Parathyroid adenoma (tissue), 2 donors: Measurements from ENCODE around the gene UGT1A9.
"Not testable (repeated sequence)": the region's sequence is repeated elsewhere in the genome, so short reads cannot be mapped to it uniquely, and the experiment has no call there.

Source experiments
- H2AFZ ChIP-seq: fragments of 300-600 bp; sonication (generic); one replicate; pipeline ENCODE4 v1.7.0; 2017; ENCODE audit warnings: antibody characterized with exemption, mild to moderate bottlenecking
- H3K27ac ChIP-seq: fragments of 300-600 bp; sonication (generic); one replicate; pipeline ENCODE4 v1.7.0; 2017
- H3K27me3 ChIP-seq: fragments of 300-600 bp; sonication (generic); one replicate; pipeline ENCODE4 v1.7.0; 2017; ENCODE audit warnings: low read length; ENCODE audit not compliant: control insufficient read depth, insufficient read depth
- H3K36me3 ChIP-seq: fragments of 300-600 bp; sonication (generic); one replicate; pipeline ENCODE4 v1.7.0; 2017; ENCODE audit warnings: low read length; ENCODE audit not compliant: control insufficient read depth, insufficient read depth
- H3K4me1 ChIP-seq: fragments of 300-600 bp; sonication (generic); one replicate; pipeline ENCODE4 v1.7.0; 2017; ENCODE audit warnings: control low read depth
- H3K4me2 ChIP-seq: fragments of 300-600 bp; sonication (generic); one replicate; pipeline ENCODE4 v1.7.0; 2017; ENCODE audit warnings: low read length
- H3K4me3 ChIP-seq: fragments of 300-600 bp; sonication (generic); one replicate; pipeline ENCODE4 v1.7.0; 2017; ENCODE audit warnings: low read depth, low read length
- H3K79me2 ChIP-seq: fragments of 300-600 bp; sonication (generic); one replicate; pipeline ENCODE4 v1.7.0; 2017; ENCODE audit warnings: control low read depth
- H3K9ac ChIP-seq: fragments of 300-600 bp; sonication (generic); one replicate; pipeline ENCODE4 v1.7.0; 2017; ENCODE audit warnings: mild to moderate bottlenecking
- H3K9me3 ChIP-seq: fragments of 300-600 bp; sonication (generic); one replicate; pipeline ENCODE4 v1.7.0; 2017; ENCODE audit warnings: low read length; ENCODE audit not compliant: control insufficient read depth
- CTCF ChIP-seq: fragments of 300-600 bp; sonication (generic); IDR thresholded peaks from one replicate; pipeline ENCODE4 v1.7.0; 2017; ENCODE audit warnings: antibody characterized with exemption, mild to moderate bottlenecking
- donor health status: primary hyperparathyroidism.

The UGT1A9 gene

GRCh38 chr2:233671290-233672161 lies at the start of gene UGT1A9:
Gene UGT1A9, plus strand, starts transcription at chr2:233671898. Its CDS starts 37 bp downstream, at chr2:233671935.
- Histone ChIP-seq H3K9me3 (no peaks in the 10 kb centered on the region), H3K27ac (no peak within 1 kb of the TSS), H3K27me3 (no peaks in the 10 kb centered on the region), H3K4me1 (no peaks in the 10 kb centered on the region), H3K4me2 (no peak within 1 kb of the TSS), H3K36me3 (no peaks in the 10 kb centered on the region), H3K4me3 (no peak within 1 kb of the TSS), H3K9ac (no peak within 1 kb of the TSS), H2AFZ (no peak within 1 kb of the TSS), H3K79me2 (no peaks in the 10 kb centered on the region)
- TF ChIP-seq CTCF = no peak

GRCh38 chr2:233627331-233628025 lies 44.2 kb upstream of the UGT1A9 start:
- TF ChIP-seq CTCF = no peak
- no peaks in the 10 kb centered on the region for H3K4me1 ChIP-seq
- no peaks in the 10 kb centered on the region for H3K36me3 ChIP-seq
- H3K4me3 ChIP-seq = no peak overlapping the region
- no peak overlapping the region for H3K4me2 ChIP-seq
- no peaks in the 10 kb centered on the region for H3K79me2 ChIP-seq
- H3K27ac ChIP-seq = no peak overlapping the region
- no peaks in the 10 kb centered on the region for H3K27me3 ChIP-seq
- no peaks in the 10 kb centered on the region for H3K9me3 ChIP-seq
- H3K9ac ChIP-seq = no peak overlapping the region
- no peak overlapping the region for H2AFZ ChIP-seq

- H3K27ac ChIP-seq, H3K9me3 ChIP-seq, H3K4me1 ChIP-seq, H2AFZ ChIP-seq, H3K9ac ChIP-seq, H3K79me2 ChIP-seq, H3K36me3 ChIP-seq, H3K4me3 ChIP-seq, H3K4me2 ChIP-seq, H3K27me3 ChIP-seq: not testable (repeated sequence)
Observed at GRCh38 chr2:233636306-233636705, 35.4 kb upstream of the UGT1A9 start, which contains the start of gene UGT1A10. Gene UGT1A10, plus strand, starts transcription at chr2:233636448. Its CDS starts 75 bp downstream, at chr2:233636523.

GRCh38 chr2:233638836-233639235 lies 32.9 kb upstream of the UGT1A9 start:
- no peak for TF ChIP-seq CTCF
- Histone ChIP-seq H3K9me3 (no peaks in the 10 kb centered on the region), H3K36me3 (no peaks in the 10 kb centered on the region), H3K4me2 (no peak overlapping the region), H3K27ac (no peak overlapping the region), H3K9ac (no peak overlapping the region), H2AFZ (no peak overlapping the region), H3K4me1 (no peaks in the 10 kb centered on the region), H3K27me3 (no peaks in the 10 kb centered on the region), H3K4me3 (no peak overlapping the region), H3K79me2 (no peaks in the 10 kb centered on the region)

GRCh38 chr2:233639860-233640259 lies 31.8 kb upstream of the UGT1A9 start:
- no peaks in the 10 kb centered on the region for H3K27me3 ChIP-seq
- no peak for TF ChIP-seq CTCF
- no peak overlapping the region for H3K4me3 ChIP-seq
- no peaks in the 10 kb centered on the region for H3K79me2 ChIP-seq
- no peak overlapping the region for H3K27ac ChIP-seq
- H3K36me3 ChIP-seq = no peaks in the 10 kb centered on the region
- no peak overlapping the region for H3K9ac ChIP-seq
- no peaks in the 10 kb centered on the region for H3K4me1 ChIP-seq
- H3K4me2 ChIP-seq = no peak overlapping the region
- no peaks in the 10 kb centered on the region for H3K9me3 ChIP-seq
- no peak overlapping the region for H2AFZ ChIP-seq
